Endometrial microvascular endothelial cells (primary cell): Measurements from ENCODE around the gene MAN1A1. TPM values are rescaled to one million over a fixed set of nuclear protein-coding genes. Genes with fewer than 3 reads are reported as not detected.

Experiments used
- in situ Hi-C: cut with HindIII; loops from 2 replicates; pipeline ENCODE4 v1.10.0; 2017; ENCODE audit warnings: low sequenced_read_pairs, low pct_unique_long_range_greater_than_20kb; ENCODE audit errors: inconsistent ontology term
- total RNA-seq: library from RNA; depleted of rRNA; stranded (reverse); fragments of >200 nt; gene quantifications from one replicate; pipeline ENCODE4 v1.2.3, GENCODE V29; 2015; ENCODE audit errors: inconsistent ontology term

The MAN1A1 gene
- total RNA-seq, 1 donor from 2014 or later: 13.5 TPM

DNA sequence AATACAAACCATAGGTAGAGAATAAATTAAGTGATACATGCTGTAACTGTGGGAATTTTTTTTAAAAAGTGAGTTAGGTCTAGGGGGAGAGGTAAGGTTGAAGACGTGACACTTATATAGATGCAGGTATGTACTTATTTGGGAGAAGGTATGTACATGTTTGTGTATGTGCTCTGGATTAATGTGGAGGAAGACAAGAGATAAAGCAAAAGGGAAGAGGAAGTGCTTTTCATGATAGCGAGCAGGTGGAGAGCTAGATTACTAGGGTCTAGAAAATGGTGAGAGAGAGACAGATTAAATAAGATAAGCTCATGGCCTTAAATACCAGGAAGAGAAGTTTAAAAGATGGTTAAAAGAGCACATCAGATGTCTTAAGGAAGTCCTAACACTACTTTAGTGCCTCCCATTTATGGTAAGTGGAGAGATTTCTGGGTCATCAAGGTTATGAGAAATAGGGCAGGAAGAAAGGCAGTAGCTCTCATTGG lies 92.5 kb downstream of the MAN1A1 start:
- in situ Hi-C loops: no loop called here

- in situ Hi-C loops: no loop called here
These were observed 93.2 kb downstream of the MAN1A1 start for GRCh38 chr6:119256392-119256791.

- in situ Hi-C loops: no loop called here
These were observed 94.1 kb downstream of the MAN1A1 start for GRCh38 chr6:119255492-119255891.

DNA sequence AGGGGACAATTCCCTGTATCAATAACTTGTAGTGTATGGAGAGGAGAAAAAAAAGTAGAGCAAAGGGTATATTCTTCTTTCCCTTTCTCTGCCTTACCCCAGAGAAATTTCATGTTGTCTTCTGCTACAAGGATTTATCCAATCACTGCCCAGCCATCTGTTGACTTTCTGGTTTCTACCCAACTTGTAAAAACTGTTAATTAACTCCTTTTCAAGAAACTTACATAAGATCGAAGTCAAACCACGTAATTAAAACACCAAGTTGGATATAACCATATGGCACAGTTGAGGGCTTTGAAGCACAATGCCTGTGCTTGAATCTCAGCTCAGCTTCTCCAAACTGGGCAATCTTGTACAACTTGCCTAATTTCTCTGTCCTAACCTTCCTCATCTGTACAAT lies 99.5 kb downstream of the MAN1A1 start:
- in situ Hi-C loops: no loop called here

- in situ Hi-C loops: no loop called here
These were observed 100.2 kb downstream of the MAN1A1 start for GRCh38 chr6:119249319-119249718.

GRCh38 chr6:119247504-119247903 lies 102.1 kb downstream of the MAN1A1 start:
- in situ Hi-C loops: no loop called here

- in situ Hi-C loops: no loop called here
These were observed 105.9 kb downstream of the MAN1A1 start for GRCh38 chr6:119243657-119244056.

GRCh38 chr6:119243037-119243436 lies 106.5 kb downstream of the MAN1A1 start:
- in situ Hi-C loops: no loop called here

- in situ Hi-C loops: no loop called here
These were observed 107.8 kb downstream of the MAN1A1 start for GRCh38 chr6:119241540-119242309.

GRCh38 chr6:119241111-119241465 lies 108.5 kb downstream of the MAN1A1 start:
- in situ Hi-C loops: no loop called here

- in situ Hi-C loops: no loop called here
These were observed 109.1 kb downstream of the MAN1A1 start for GRCh38 chr6:119240257-119241110.

DNA sequence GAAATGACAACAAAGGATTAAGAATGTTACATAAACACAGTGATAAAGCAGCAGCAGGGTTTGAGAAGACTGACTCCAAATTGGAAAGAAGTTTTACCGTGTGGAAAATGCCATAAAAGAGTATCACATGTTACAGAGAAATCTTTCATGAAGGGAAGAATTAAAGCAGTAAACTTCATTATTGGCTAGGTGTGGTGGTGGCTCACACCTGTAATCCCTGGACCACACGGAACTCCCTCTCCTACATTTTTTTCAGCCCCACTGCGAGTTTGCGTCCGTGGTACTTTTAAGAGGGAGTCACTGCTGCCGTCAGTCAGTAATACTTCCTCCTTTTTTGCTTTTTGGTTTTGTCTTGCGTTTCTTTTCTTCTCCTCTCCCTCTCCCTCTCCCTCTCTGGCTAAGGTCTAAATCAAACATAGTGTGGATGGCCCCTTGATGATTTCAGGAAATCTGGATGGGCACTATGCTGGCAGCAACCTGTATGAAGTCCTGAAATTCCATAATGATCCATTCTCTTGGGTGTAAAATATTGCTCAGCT lies 112.3 kb downstream of the MAN1A1 start:
- in situ Hi-C loops: no loop called here

- in situ Hi-C loops: no loop called here
These were observed 114.6 kb downstream of the MAN1A1 start for GRCh38 chr6:119234941-119235340.

- in situ Hi-C loops: no loop called here
These were observed 115.1 kb downstream of the MAN1A1 start for GRCh38 chr6:119234457-119234856.

- in situ Hi-C loops: no loop called here
These were observed 116.1 kb downstream of the MAN1A1 start for GRCh38 chr6:119233312-119233984.

GRCh38 chr6:119231394-119231793 lies 118.2 kb downstream of the MAN1A1 start:
- in situ Hi-C loops: no loop called here

DNA sequence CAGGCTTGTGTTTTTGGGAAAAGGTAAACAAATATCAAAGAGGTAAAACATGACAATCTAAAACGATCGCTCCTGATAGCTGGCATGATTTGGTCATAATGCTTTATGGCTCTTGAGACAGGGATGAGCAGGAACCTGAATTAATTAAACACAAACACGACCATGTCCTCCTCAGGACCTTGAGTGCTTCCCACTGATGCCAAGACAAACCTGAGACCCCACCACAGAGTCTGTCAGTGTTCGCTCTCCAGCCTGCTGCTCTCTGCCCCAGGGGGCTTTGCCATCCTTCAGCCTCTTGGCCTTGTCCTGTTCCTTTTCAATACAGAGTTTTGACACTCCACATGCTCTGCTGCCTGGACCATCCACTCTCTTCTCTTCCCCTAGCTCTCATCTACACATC lies 119.4 kb downstream of the MAN1A1 start:
- in situ Hi-C loops: no loop called here

DNA sequence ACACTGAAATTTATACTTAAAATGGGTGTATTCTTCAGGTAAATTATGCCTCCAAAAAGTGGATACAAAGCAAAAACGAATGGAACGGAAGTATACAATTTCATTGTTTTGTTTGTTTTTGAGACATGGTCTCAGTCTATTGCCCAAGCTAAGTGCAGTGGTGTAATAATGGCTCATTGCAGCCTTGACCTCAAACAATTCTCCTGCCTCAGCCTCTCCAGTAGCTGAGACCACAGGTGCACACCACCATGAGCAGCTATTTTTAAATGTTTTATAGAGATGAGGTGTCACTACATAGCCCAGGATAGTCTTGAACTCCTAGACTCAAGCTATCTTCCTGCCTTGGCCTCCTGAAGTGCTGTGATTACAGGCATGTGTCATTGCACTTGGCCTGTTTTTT lies 122.2 kb downstream of the MAN1A1 start:
- in situ Hi-C loops: no loop called here

DNA sequence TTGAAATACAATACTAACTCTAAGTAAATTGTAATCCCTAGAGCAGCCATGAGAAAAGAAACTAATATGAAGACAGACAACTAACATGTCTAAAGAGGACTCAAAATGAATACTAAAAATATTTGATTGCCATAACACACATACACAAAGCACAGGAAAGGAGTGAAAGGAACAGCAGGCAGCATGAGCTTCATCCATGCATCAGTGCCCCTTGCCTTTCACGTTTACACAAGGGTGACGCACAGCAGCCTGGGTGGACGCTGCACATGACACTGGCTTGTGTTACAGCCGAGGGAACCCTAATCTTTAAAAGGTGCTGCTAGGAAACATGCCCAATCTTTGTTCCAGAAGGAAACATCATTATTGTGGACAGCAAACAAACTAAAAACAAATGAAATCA lies 123.5 kb downstream of the MAN1A1 start:
- in situ Hi-C loops: no loop called here
